Measurements from ENCODE around the gene CNTNAP2.

The CNTNAP2 gene

GRCh38 chr7:146554556-146554955 lies 438.0 kb downstream of the CNTNAP2 start:
- Histone ChIP-seq H3K27me3 (ENCODE audit: control insufficient read depth, insufficient read depth, low read length) (no peaks in the 10 kb centered on the region), H3K4me3 (ENCODE audit: low read length) (no peak overlapping the region), H3K4me1 (ENCODE audit: control insufficient read depth, insufficient read depth, low read length) (no peaks in the 10 kb centered on the region), H3K27ac (ENCODE audit: low read depth, low read length) (no peak overlapping the region), H3K36me3 (ENCODE audit: control insufficient read depth, insufficient read depth, low read length) (no peaks in the 10 kb centered on the region), H3K9ac (ENCODE audit: low read length) (no peak overlapping the region)

- Histone ChIP-seq H3K36me3 (ENCODE audit: control insufficient read depth, insufficient read depth, low read length) (no peaks in the 10 kb centered on the region), H3K4me3 (ENCODE audit: low read length) (no peak overlapping the region), H3K4me1 (ENCODE audit: control insufficient read depth, insufficient read depth, low read length) (no peaks in the 10 kb centered on the region), H3K27me3 (ENCODE audit: control insufficient read depth, insufficient read depth, low read length) (no peaks in the 10 kb centered on the region), H3K9ac (ENCODE audit: low read length) (no peak overlapping the region), H3K27ac (ENCODE audit: low read depth, low read length) (no peak overlapping the region)
Measured at GRCh38 chr7:146557971-146558469, 441.4 kb downstream of the CNTNAP2 start.

GRCh38 chr7:146565872-146566271 lies 449.3 kb downstream of the CNTNAP2 start:
- Histone ChIP-seq H3K9ac (ENCODE audit: low read length) (no peak overlapping the region), H3K4me1 (ENCODE audit: control insufficient read depth, insufficient read depth, low read length) (no peaks in the 10 kb centered on the region), H3K4me3 (ENCODE audit: low read length) (no peak overlapping the region), H3K27me3 (ENCODE audit: control insufficient read depth, insufficient read depth, low read length) (no peaks in the 10 kb centered on the region), H3K27ac (ENCODE audit: low read depth, low read length) (no peak overlapping the region), H3K36me3 (ENCODE audit: control insufficient read depth, insufficient read depth, low read length) (no peaks in the 10 kb centered on the region)

- Histone ChIP-seq H3K36me3 (ENCODE audit: control insufficient read depth, insufficient read depth, low read length) (no peaks in the 10 kb centered on the region), H3K4me1 (ENCODE audit: control insufficient read depth, insufficient read depth, low read length) (no peaks in the 10 kb centered on the region), H3K27ac (ENCODE audit: low read depth, low read length) (no peak overlapping the region), H3K9ac (ENCODE audit: low read length) (no peak overlapping the region), H3K4me3 (ENCODE audit: low read length) (no peak overlapping the region), H3K27me3 (ENCODE audit: control insufficient read depth, insufficient read depth, low read length) (no peaks in the 10 kb centered on the region)
Measured at GRCh38 chr7:146575903-146576302, 459.3 kb downstream of the CNTNAP2 start.

GRCh38 chr7:146591976-146592375 lies 475.4 kb downstream of the CNTNAP2 start:
- Histone ChIP-seq H3K36me3 (ENCODE audit: control insufficient read depth, insufficient read depth, low read length) (no peaks in the 10 kb centered on the region), H3K27me3 (ENCODE audit: control insufficient read depth, insufficient read depth, low read length) (no peaks in the 10 kb centered on the region), H3K4me1 (ENCODE audit: control insufficient read depth, insufficient read depth, low read length) (no peaks in the 10 kb centered on the region), H3K9ac (ENCODE audit: low read length) (no peak overlapping the region), H3K4me3 (ENCODE audit: low read length) (no peak overlapping the region), H3K27ac (ENCODE audit: low read depth, low read length) (no peak overlapping the region)

GRCh38 chr7:146606628-146607027 lies 490.0 kb downstream of the CNTNAP2 start:
- Histone ChIP-seq H3K9ac (ENCODE audit: low read length) (no peak overlapping the region), H3K4me3 (ENCODE audit: low read length) (no peak overlapping the region), H3K36me3 (ENCODE audit: control insufficient read depth, insufficient read depth, low read length) (no peaks in the 10 kb centered on the region), H3K27ac (ENCODE audit: low read depth, low read length) (no peak overlapping the region), H3K27me3 (ENCODE audit: control insufficient read depth, insufficient read depth, low read length) (no peaks in the 10 kb centered on the region), H3K4me1 (ENCODE audit: control insufficient read depth, insufficient read depth, low read length) (no peaks in the 10 kb centered on the region)

- Histone ChIP-seq H3K4me1 (ENCODE audit: control insufficient read depth, insufficient read depth, low read length) (no peaks in the 10 kb centered on the region), H3K4me3 (ENCODE audit: low read length) (no peak overlapping the region), H3K9ac (ENCODE audit: low read length) (no peak overlapping the region), H3K27me3 (ENCODE audit: control insufficient read depth, insufficient read depth, low read length) (no peaks in the 10 kb centered on the region), H3K36me3 (ENCODE audit: control insufficient read depth, insufficient read depth, low read length) (no peaks in the 10 kb centered on the region), H3K27ac (ENCODE audit: low read depth, low read length) (no peak overlapping the region)
Measured at GRCh38 chr7:146619641-146620040, 503.0 kb downstream of the CNTNAP2 start.

- H3K27me3 ChIP-seq (ENCODE audit: control insufficient read depth, insufficient read depth, low read length): no peaks in the 10 kb centered on the region
- H3K9ac ChIP-seq (ENCODE audit: low read length): no peak overlapping the region
- no peak overlapping the region for H3K27ac ChIP-seq (ENCODE audit: low read depth, low read length)
- no peaks in the 10 kb centered on the region for H3K4me1 ChIP-seq (ENCODE audit: control insufficient read depth, insufficient read depth, low read length)
- H3K4me3 ChIP-seq (ENCODE audit: low read length): no peak overlapping the region
- H3K36me3 ChIP-seq (ENCODE audit: control insufficient read depth, insufficient read depth, low read length): no peaks in the 10 kb centered on the region
Measured at GRCh38 chr7:146626912-146627311, 510.3 kb downstream of the CNTNAP2 start.

- no peak overlapping the region for H3K27ac ChIP-seq (ENCODE audit: low read depth, low read length)
- H3K9ac ChIP-seq (ENCODE audit: low read length): no peak overlapping the region
- H3K4me3 ChIP-seq (ENCODE audit: low read length): no peak overlapping the region
- H3K27me3 ChIP-seq (ENCODE audit: control insufficient read depth, insufficient read depth, low read length): no peaks in the 10 kb centered on the region
- H3K36me3 ChIP-seq (ENCODE audit: control insufficient read depth, insufficient read depth, low read length): no peaks in the 10 kb centered on the region
- H3K4me1 ChIP-seq (ENCODE audit: control insufficient read depth, insufficient read depth, low read length): no peaks in the 10 kb centered on the region
Measured at GRCh38 chr7:146635205-146636032, 518.8 kb downstream of the CNTNAP2 start.

GRCh38 chr7:146636033-146636356 lies 519.4 kb downstream of the CNTNAP2 start:
- Histone ChIP-seq H3K36me3 (ENCODE audit: control insufficient read depth, insufficient read depth, low read length) (no peaks in the 10 kb centered on the region), H3K4me1 (ENCODE audit: control insufficient read depth, insufficient read depth, low read length) (no peaks in the 10 kb centered on the region), H3K27me3 (ENCODE audit: control insufficient read depth, insufficient read depth, low read length) (no peaks in the 10 kb centered on the region), H3K4me3 (ENCODE audit: low read length) (no peak overlapping the region), H3K27ac (ENCODE audit: low read depth, low read length) (no peak overlapping the region), H3K9ac (ENCODE audit: low read length) (no peak overlapping the region)

- H3K27me3 ChIP-seq (ENCODE audit: control insufficient read depth, insufficient read depth, low read length): no peaks in the 10 kb centered on the region
- no peaks in the 10 kb centered on the region for H3K4me1 ChIP-seq (ENCODE audit: control insufficient read depth, insufficient read depth, low read length)
- H3K36me3 ChIP-seq (ENCODE audit: control insufficient read depth, insufficient read depth, low read length): no peaks in the 10 kb centered on the region
- no peak overlapping the region for H3K27ac ChIP-seq (ENCODE audit: low read depth, low read length)
- no peak overlapping the region for H3K4me3 ChIP-seq (ENCODE audit: low read length)
- H3K9ac ChIP-seq (ENCODE audit: low read length): no peak overlapping the region
Measured at GRCh38 chr7:146636581-146636980, 520.0 kb downstream of the CNTNAP2 start.

- no peaks in the 10 kb centered on the region for H3K27me3 ChIP-seq (ENCODE audit: control insufficient read depth, insufficient read depth, low read length)
- H3K9ac ChIP-seq (ENCODE audit: low read length): no peak overlapping the region
- H3K4me3 ChIP-seq (ENCODE audit: low read length): no peak overlapping the region
- no peaks in the 10 kb centered on the region for H3K4me1 ChIP-seq (ENCODE audit: control insufficient read depth, insufficient read depth, low read length)
- no peak overlapping the region for H3K27ac ChIP-seq (ENCODE audit: low read depth, low read length)
- no peaks in the 10 kb centered on the region for H3K36me3 ChIP-seq (ENCODE audit: control insufficient read depth, insufficient read depth, low read length)
Measured at GRCh38 chr7:146639291-146639690, 522.7 kb downstream of the CNTNAP2 start.

- Histone ChIP-seq H3K4me1 (ENCODE audit: control insufficient read depth, insufficient read depth, low read length) (no peaks in the 10 kb centered on the region), H3K36me3 (ENCODE audit: control insufficient read depth, insufficient read depth, low read length) (no peaks in the 10 kb centered on the region), H3K27me3 (ENCODE audit: control insufficient read depth, insufficient read depth, low read length) (no peaks in the 10 kb centered on the region), H3K27ac (ENCODE audit: low read depth, low read length) (no peak overlapping the region), H3K9ac (ENCODE audit: low read length) (no peak overlapping the region), H3K4me3 (ENCODE audit: low read length) (no peak overlapping the region)
Measured at GRCh38 chr7:146641491-146641890, 524.9 kb downstream of the CNTNAP2 start.
